SK-N-DZ (cell line): ENCODE results near the gene INAVA.
A peak's percentile ranks its signal among the peaks of the same experiment; 100 is the strongest.

Experiments used
- DNase-seq: peaks from one replicate; pipeline ENCODE4 v3.0.0-alpha.2; 2015; ENCODE audit warnings: low spot score

Gene INAVA

DNA sequence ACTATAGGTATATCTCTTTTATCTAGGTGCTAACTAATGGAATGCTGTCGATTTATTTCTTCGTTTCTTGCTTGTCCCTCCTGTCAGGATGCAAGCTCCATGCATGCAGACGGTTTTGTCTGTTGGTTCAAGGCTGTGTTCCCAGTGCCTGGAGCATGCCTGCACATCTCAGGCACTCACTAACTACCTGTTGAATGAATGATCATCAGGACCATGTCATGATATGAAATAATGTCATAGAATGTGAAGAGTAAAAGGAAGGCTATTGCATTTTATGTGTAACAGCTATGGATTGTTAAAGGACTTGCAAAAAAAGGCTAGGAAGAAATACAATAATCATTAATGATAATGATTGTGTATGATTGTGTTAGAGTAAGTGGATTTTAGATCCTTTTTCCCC lies 17.7 kb upstream of the INAVA start:
- no peak for DNase-seq

DNA sequence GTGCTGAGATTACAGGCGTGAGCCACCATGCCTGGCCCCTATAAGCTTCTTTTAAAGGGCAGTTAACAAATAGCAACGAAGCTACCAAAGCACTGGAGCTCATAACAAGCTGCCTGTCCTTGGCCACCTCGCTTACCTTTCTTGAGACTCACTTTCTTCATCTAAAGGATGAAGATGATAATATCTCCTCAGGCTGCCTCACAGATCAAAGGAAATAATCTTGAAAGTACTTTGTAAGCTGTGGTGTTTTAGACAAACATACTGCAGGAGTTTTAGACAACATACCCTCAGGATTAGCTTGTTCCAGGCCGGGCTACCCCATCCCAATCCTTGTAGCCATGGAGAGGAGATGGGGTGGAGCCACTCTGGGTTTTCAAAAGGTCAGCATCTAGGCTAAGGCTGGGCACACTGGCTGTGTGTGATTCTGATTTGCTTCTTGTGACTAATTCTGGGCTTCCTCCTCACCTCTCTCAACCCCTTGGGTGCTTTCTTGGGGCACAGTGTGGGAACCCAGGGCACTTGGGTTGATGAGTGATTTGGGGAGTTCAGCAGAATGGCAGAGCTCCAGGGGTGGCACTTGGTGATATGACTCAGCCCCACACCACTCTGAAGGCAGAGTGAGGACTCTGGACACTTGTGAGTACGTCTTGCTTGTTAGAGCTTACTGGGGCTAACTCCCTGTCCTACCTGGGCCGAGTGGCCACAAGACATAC lies 16.7 kb upstream of the INAVA start:
- no peak for DNase-seq

DNA sequence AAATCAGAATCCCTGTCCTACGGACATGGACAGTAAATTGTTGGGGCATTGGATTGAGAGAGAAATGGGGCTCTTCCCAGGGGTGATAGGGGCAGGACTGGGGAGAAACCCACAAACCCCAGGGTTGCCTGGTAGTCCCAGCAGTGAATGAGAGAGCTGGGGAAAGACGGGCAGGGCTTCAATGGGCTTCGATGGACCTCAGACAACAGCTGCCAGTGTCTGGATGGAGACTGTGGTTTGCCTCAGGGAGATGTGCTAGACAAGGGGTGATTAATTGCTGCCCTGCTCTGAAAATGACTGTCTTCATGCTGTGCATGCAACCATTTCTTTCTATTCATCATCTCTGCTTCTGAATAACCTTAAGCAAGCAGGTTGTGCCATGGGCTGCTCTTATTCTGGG lies 14.5 kb upstream of the INAVA start:
- DNase-seq = no peak

DNA sequence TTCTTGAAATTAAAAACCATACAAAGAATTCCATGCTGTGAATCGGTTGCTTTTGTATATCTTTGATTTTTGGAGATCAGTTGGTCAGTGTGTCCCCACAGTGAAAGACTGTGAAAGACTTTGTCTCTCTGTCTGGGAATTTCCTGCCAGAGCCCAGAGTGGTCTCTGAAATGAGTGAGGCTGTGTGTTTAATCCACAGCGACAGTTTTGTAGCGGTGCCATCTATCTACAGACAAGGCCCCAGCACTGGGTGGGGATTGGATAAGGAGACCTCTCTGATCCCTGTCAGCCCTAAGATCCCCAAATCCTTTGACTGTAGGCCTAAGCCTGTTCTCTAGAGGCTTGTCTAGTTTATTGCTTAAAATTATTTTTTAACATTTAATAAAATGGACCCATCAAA lies 11.6 kb upstream of the INAVA start:
- DNase-seq = no peak

DNA sequence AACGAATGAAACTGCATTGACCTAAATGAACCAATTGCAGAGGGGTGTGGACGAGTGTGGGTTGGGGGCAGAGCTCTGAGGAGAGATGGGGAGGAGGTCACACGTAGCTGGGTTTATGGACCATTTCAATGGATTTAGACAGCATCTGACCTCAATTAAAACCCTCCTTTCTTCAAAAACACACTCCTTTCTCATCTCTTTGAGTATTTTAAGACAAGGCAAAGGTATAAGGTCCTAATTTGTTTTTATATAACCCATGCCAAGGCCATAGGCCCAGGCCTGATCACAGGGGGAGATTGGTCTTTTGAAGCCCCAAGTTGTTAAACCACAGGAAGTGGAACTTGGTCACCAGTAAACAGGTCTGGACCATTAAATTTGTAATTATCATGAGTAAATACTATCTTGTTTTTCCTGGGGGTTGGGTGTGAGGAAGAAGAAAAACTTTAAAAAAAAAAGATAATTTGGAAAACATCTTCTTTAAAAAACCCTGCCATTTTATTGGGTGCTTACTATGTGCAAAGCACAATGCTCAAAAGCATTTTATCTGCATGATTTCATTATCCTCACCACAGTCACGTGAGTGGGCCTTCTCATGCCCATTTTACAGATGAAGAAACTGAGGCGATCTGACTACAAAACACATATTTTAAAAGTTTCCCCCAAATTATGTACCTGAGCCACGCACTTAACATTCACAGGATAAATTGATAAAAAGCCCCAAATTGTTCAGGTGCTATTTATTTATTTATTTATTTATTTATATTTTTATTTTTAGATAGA lies 8.9 kb upstream of the INAVA start:
- no peak for DNase-seq

DNA sequence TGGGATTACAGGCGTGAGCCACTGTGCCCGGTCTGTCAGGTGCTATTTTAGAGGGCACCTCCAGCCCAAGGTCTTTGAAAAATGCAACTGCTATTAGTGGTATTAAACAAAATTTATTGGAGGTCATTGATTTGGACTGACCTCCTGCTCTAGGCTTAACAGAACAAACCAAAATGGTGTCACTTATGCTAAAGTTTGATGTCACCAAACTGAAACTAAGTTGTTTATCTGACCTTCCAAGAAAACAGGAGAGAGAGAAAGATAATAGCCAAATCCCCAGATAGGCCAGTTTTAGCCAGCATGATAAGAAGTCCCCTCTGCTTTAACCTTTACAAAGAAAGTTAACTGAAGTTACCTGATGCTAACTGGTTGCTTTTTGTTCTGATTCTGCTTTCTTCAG lies 8.1 kb upstream of the INAVA start:
- DNase-seq = no peak

DNA sequence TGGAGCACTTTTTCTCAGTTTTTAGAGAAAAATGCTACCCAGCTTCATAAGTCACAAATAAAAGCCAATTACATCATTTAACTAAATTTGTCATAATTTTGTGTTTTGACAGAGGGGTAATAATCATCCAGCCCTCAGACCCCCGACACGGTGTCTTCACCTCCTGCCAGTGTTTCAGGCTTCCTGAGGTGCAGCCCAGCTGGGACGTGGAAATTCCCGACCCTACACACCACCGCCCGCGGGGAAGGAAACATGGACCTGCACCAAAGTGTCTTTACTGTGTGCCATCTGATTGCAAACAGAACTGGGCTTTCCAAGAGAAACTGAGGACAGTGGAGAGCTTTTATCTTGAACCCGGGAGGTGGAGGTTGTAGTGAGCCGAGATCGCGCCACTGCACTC lies 7.7 kb upstream of the INAVA start:
- no peak for DNase-seq

DNA sequence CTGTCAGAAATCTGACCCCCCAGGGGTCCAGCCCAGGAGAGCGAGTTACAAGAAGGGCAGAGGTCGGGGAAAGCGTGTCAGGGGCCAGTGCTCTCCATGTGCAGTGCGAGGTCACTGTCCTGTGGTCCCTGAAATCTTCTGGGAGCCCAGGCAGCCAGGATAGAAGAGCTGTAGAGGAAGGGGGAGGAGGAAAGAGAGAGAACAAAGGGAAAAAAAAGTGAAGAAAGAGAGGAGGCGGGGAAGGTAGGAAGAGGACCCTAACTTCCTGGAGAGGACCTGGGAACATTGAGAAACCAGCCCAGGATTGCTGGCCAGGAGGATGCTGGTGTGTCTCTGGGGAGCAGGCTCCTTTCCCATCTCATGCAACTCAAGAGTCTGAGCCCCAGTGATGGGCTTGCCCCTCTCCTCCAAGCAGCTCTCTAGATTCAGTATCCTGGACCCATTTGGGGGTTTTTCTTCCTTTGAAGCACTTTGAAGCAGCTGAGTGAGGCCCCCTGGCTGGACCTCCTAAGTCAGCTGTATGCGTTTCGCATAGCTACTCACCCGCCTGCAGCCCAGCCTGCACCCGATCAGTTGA lies 6.8 kb upstream of the INAVA start:
- DNase-seq = no peak

DNA sequence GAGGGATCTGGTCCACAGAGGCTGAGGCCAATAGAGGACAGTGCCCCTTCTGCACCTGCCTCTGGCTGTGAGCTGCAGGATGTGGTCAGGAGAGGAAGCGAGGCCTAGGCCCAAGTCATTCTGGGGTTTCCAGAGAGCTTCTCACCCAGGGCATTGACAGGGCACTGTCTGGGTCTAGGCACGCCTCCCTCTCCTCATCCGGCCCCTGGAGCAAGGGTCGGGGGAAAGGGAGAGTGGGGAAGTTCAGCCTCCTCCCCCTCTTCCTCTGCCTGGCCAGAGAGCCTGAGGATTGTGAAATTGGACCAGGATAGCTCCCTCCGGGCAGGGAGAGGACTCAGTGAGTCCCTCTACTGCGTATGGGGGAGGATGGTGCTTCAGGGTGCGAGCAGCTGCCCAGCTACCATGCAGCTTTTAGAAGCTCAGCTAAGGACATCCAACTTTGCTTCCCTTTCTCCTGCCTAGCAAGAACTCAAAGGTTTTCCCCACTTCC lies 6.3 kb upstream of the INAVA start:
- DNase-seq = no peak

DNA sequence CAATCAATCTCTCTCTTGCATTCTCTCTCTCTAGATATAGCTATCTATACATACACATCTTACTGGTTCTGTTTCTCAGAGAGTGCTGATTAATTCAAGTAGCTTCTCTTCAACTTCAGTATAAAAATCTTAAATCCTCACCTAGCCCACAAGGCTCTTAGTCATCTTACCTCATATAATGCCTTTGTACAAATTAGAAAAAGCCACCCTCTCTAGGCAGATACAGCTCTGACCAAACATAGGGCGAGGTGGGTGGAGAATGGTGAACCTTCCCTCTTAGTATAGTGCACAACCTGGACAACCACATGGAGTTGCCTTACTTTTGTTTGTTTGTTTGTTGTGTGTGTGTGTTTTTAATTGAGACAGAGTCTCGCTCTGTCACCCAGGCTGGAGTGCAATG lies 5.1 kb upstream of the INAVA start:
- DNase-seq = no peak

DNA sequence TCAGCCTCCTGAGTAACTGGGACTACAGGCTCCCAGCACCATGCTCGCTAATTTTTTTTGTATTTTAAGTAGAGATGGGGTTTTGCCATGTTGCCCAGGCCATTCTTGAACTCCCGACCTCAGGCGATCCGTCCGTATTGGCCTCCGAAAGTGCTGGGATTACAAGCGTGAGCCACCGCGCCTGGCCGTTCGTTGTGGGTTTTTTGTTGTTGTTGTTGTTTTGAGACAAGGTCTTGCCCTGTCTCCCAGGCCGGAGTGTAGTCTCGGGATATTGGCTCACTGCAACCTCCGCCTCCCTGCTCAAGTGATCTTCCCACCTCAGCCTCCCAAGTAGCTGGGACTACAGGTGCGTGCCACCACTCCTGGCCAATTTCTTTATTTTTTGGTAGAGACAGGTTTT lies 4.7 kb upstream of the INAVA start:
- DNase-seq = no peak

DNA sequence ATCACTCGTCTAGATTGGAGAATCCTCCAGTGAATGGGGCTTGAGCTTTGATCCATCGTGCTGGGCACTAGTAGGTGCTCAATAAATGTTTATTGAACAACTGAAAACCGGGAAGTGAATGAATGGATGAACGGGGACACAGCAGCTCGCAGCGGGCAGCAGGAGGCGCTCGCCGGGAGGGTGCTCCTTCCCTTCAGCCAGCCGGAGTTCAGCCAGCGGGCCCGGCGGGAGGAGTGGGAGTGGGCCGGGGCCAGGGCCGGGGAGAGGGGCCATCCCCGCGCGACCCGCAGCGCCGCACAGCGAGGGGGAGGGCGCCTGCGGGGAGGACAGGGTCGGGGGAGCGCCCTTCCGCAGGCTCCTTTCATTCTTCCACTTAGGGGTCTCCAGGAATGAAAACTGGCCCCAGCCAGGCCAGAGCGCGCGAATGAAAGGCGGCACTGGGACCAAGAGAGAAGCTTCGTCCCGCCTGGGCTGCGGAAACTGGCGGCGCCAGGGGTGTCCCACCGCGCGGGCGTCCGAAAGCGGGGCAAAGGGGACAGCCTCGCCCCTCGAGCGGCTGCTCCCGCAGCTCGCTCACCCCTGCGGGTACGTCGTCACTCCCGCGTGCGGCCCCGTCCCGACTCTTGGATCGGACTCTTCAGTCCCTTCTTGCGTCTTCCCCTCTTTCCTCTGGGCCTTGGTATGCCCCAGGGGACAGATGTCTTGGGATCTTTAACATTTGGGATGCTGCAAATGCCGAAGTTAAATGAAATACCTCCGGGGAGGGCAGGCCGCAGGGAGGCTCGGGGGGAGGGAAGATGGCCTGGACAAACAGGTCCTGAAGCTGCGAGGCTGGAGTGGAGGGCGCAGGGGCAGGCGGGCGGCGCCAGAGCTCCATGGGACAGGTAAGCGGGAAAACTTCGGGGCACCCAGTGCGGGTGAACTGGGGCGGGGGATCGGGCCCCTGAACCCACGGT lies 3.6 kb upstream of the INAVA start:
- peak; percentile 61 for DNase-seq

DNA sequence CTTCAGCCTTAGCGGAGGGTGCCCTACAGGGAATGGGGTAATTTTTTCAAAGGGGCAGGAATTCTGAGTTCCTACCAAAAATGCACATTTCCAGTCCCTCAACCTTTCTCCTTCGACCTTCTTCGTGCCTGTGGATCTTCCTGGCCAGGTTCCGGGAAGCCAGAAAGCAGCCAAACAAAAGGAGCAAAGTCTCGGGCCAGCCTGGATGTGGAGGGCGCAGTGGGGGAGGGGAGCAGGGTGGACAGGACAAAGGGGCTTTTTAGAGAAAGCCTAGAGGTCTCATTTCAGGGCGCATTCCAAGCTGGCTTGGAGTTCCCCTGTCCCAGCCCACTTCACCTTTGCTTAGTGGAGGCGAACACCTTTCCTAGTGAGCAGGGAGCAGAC lies 2.9 kb upstream of the INAVA start:
- DNase-seq = no peak

DNA sequence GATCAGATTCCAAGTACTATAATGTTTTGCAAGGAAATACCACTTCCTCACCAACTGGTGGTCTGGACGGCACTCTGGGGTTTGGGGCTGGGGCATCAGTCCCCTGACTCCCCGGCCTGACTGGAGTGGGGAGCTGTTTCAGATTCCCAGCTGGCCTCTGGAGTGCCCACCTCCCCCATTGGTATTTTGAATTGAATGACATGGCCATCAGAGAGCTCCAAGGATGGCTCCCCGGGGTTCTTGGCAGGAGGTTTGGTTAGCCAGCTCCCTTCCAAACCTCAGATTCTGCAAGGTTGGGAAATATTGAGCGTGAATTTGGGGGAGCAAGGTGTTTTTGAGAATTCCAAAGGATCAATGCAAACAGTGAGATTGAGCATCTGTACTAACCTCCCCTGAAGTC lies 2.2 kb upstream of the INAVA start:
- DNase-seq = no peak

DNA sequence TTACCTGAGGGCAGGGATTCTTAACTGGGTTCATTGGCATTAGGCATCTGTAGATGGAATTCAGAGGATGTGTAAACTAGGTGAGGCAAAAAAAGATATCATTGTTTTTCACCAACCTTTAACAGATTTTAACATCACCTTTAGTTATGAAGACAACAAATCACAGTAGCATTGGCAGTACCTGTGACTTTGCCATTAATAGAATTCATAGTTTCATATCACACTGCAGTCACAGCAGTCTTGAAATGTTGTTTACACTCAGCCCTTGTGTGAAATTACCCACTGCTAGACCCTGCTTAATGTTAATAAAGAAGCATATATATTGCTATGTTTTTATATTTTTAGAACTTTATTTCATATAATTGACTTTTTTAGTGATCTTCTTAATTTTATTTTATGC lies 1.7 kb upstream of the INAVA start:
- DNase-seq = no peak

DNA sequence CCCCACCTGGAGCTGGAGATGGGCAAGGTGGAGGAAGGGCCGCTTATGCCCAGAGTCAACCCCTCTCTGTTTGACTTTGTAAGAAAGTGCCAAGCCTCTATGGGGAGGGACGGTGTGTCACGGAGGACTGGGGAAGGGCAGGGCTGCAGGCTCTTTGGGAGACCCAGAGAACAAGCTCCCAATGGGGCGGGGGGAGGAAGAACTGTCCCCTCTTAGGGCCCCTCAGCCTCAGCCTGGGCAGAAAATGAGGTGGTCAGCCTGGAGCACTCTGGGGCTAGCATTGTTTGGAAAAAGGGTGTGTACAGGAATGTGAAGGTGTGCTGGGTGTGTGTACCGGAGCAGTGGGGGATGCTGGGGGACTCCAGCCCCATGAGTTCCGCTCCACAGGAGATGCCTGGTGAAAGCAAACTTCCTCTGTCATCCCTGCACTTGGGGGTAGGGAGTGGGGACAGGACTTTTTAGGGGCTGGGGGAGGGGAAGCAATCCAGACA lies 1.2 kb upstream of the INAVA start:
- DNase-seq = no peak

DNA sequence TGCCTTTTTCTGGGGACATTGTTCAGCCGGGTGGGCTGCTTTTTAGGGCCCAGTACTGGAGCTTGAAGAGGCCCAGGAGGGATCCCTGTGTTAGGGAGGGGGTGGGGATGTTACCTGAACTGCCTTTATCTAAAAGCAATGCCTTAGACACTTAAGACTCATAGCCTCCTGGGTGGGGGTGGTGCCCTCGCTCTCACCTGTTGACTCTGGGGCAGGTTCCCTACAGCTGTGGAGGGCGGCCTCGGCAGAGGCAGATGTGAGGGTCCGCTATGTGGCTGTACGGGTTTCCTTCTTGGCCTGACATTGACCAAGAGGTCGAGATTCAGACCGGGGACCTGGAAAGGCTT lies 716 bp downstream of the INAVA start:
- DNase-seq = no peak

DNA sequence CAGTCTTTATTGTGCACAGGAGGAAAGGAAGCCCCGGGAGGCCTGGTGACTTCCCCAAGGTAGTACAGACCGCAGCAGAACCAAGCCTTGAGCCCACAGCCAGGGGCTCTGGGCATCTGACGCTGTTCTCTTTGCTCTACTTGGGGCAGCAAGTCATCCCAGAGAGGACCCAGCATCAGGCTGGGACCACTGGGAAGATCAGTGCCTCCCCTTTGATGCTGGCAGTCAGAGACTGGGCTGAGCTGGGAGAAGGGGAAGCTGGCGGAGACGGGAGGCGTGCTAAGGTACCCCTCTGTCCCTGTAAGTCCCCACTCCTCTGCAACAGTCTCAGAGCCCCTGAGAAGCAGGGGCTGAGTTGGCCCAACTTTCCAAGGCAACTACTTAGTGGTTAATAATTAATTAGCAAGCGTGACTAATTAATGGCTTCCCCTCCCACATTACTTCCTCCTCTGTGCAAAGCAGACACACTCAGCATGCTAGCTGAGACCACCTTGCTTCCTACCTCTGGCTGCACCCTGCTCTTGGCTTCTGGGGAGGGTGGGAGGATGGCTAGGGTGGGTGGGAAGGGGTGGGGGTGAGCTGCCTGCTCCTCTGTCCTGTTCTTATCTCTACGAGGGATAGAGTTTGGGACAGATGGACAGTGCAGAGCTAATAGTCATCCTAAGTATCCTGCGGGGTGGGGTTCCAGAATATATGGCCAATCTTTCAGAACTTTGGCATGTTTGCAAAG lies 1.3 kb downstream of the INAVA start:
- DNase-seq = no peak

DNA sequence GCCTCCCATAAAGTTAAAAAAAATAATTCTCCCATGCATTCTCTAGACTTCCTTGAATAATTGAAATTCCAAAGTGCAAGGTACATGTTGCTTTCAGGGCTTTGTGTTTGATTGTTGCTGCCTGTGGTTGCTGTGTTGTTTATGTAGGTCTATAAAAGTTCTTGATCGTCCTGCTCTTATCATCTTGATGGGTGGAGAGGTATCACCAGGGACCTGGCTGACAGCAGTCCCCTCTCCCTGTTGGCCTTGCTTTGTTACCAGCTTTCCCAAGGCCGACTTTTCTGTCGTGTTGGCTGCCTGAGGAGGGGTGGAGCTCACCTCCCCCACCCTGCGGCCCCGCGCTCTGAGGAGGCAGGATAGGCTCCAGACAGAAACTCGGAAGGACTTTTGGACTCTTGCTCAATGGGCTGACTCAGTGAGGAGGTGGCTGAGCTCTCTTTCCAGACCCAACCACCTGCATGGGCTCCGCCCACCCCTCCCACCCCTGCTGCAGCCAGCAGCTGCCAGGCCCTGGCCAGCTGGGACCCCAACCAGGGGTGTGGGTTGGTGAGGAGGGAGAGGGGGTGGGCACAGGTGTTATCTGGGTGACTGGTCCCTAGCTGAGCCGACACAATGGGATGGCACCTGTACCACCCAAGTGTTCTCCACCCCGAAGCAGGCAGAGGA lies 2.0 kb downstream of the INAVA start:
- no peak for DNase-seq

DNA sequence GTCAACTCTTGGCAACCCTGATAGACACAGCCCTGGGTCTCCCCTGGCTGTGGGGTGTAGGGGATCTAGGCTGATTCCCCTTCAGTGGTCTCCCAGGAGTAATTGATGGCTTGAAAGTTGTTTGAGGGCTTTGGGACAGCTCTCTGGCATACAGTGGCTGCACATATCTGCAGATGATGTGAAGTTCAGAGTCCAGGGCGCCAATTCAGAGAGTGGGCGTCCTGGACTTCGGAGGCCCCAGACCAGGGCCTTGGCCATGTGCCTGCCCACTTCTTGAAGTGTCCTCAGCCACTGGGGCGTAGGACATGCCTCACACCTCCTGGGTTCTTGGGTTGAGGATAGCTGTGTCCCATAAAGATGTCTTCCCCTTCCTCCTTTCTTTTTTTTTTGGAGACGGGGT lies 2.6 kb downstream of the INAVA start:
- no peak for DNase-seq

DNA sequence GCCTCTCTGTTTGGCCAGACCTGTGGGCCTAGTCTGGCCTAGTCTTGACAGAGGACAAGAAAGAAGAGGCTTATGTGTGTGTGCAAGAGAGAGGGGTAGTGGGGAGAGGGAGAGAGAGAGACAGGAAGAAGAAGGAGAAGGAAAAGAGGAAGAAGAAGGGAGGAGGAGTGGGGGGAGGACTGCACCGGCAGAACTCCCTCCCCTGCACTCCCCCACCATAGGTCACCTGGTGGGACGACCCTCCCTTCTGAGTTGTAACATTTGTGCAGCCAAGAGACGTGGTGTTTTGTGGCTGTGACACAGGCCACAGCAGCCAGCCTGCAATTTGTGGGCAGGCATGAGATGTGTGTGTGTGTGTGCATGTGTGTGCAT lies 4.3 kb downstream of the INAVA start:
- DNase-seq = no peak
